Epithelial cell of prostate (primary cell): ENCODE results near the gene PSAPL1.

ENCODE experiments used
- DNase-seq: peaks from one replicate; pipeline ENCODE4 v3.0.0-alpha.2; 2011; ENCODE audit warnings: low read depth, low spot score
- H3K27ac ChIP-seq: fragments of 450-650 bp; 2 replicates; pipeline ENCODE4 v1.5.1; 2017; ENCODE audit warnings: mild to moderate bottlenecking

PSAPL1 gene

GRCh38 chr4:7399440-7400234, 35.1 kb downstream of the PSAPL1 start:
- no peak for DNase-seq
- H3K27ac ChIP-seq = no peak overlapping the region

- no peak for DNase-seq
- no peak overlapping the region for H3K27ac ChIP-seq
Observed at GRCh38 chr4:7398788-7399439, 35.8 kb downstream of the PSAPL1 start.

DNA sequence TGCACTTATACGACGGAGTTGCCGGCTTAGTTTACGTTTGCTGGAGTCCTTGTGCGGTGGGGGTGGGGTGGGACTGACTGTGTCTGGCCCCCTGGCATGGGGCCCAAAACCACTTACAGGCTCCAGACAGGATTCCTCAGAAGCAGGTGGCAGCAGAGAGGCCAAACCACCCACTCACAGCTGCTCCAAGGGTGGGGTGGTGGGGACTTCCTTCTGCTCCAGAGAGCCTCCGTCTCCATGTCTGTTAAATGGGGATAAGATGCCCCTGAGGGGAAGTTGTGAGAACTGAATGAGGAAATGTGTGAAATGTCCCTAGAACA, 36.7 kb downstream of the PSAPL1 start:
- H3K27ac ChIP-seq = no peak overlapping the region
- peak; percentile 20 for DNase-seq

DNA sequence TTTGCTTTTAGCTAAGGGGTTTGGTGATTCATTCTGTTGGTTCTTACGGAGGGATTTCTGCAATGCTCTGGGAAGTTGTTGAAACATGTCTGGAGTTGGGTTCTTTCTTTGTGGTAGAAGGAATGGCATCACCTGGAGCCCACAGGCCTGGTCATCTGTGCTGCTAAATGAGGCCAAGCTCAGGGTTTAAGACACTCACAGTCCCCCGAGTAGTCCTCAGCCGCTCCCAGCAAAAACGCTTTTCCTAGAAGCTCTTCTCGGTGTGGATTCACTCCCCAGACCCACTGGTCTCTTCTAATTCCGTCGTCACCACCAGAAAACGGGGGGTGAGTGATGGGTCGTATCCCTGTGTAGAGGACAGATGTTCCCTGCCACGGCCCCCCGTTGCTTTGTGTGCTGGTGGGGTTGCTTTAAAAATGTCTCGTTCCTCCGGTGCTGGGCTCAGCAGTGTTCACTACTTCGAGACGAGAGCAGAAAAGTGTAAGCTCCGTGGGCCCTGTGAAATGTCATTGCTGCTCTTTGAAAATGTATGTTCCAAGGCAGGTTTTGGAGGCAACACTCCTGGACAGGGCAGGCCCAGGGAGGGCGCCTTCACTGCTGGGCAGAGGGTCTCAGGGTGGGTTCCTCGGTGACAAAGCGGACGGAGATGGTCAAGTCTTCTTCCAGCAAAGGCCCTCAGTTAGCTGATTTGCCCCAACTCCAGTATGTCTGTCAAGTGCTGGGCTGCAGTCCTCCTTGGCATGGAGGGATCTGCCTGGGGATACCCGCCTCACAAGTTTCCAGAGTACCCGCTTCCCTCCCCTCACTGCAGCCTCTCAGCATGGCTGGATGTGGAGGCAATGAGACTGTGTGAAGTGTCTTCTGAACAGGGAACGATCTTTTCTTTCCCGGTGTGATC, 37.3 kb downstream of the PSAPL1 start:
- DNase-seq = peak; percentile 63
- no peak overlapping the region for H3K27ac ChIP-seq

DNA sequence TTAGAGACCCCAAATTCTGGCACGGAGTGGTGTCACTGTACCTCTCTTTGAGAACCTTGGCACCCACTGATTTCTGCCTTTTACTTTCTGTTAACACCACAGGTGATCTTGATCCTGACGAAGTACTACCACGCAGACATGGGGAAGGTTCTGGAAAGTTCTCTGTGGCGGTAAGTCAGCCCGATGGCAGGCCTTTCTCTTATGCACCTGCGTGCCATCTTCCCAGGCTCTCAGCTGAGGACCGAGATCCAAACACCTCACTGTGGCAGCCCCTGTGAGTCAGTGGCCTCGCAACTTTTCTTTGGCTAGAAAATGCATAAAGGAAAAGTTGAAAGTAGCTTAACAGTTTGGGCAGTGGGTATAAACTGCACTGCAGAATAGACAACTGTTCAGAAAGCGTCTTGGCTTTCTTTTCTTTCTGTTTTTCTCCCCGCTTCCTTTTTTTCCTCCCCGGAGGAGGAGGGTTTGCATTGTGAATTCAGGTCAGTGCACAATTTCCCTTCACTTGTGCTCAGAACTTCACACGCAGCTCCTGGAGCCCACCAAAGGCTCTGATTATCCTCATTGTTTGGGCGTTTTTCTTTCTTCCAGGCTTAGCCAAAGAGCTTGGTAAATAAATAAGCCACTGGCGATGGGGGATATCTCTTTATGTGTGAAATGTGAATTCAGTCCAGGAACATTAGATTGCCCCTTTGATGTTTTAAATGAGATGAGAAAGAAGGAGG, 38.4 kb downstream of the PSAPL1 start:
- no peak for DNase-seq
- no peak overlapping the region for H3K27ac ChIP-seq

DNA sequence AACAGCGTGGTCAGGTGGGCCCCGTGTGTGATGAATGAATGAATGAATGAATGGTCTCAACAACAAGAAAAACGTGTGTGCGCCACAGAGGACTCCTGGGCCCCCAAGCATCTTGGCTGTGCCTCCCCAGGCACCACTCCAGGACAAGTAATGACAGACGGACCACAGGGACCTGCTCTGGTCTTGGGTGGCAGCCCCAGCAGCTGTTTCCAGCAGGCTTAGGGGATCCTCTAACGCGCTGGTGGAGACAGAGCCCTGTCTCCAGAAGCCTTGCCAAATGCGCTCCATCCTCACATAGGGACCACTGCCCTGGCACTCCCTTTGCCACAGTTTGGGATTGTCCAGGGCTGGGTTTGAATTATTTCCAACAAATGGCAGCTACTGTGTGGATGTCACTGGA, 39.1 kb downstream of the PSAPL1 start:
- no peak overlapping the region for H3K27ac ChIP-seq
- no peak for DNase-seq

- H3K27ac ChIP-seq = no peak overlapping the region
- no peak for DNase-seq
Observed at GRCh38 chr4:7394681-7395451, 39.9 kb downstream of the PSAPL1 start.

GRCh38 chr4:7393601-7394575, 40.8 kb downstream of the PSAPL1 start:
- DNase-seq = no peak
- H3K27ac ChIP-seq = no peak overlapping the region

DNA sequence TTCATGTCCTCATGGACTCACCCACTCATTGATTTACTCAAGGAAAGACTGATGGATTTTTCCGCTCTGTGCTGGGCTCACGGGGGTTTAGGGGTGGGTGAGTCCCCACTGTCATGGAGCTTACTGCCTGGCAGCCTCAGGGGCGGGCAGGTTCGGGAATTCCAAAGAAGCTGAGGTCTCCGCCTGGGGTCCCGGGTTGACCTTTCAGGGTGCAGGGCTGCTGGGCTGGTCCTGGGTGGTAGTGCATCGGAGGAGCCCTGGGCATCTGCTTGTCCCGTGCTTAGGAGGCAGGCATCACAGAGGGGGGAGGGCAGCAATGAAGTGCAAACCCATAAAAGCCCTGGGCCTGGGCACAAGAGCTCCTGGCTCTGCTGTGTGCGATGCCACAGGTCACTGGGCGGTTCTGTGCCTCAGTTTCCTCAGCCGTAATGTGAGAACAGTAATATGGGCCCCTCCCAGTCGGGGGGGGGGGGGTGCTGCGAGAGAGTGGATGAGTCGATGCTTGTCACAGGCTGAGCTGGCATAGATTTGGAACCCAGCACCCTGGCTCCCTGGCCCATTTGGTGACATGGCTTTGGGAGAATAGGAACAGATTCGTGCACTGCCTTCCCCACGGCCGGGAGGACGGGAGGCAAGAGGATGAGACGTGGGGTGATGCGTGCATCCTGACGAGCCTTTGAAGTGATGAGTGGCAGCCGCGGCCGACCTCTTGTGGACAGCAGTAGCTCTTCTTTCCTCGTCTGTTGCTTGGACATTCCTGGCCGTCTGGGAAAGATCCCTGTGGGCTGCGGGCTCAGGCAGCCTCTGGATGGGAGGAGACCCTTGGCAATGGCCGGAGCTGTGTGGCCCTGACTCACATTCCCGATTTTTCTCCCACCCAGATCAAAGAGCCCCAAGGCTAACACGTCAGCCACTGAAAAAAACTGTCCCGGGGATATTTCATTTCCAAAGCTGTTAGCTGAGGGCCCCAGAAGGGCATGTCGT, 42.0 kb downstream of the PSAPL1 start:
- H3K27ac ChIP-seq = no peak overlapping the region
- no peak for DNase-seq

DNA sequence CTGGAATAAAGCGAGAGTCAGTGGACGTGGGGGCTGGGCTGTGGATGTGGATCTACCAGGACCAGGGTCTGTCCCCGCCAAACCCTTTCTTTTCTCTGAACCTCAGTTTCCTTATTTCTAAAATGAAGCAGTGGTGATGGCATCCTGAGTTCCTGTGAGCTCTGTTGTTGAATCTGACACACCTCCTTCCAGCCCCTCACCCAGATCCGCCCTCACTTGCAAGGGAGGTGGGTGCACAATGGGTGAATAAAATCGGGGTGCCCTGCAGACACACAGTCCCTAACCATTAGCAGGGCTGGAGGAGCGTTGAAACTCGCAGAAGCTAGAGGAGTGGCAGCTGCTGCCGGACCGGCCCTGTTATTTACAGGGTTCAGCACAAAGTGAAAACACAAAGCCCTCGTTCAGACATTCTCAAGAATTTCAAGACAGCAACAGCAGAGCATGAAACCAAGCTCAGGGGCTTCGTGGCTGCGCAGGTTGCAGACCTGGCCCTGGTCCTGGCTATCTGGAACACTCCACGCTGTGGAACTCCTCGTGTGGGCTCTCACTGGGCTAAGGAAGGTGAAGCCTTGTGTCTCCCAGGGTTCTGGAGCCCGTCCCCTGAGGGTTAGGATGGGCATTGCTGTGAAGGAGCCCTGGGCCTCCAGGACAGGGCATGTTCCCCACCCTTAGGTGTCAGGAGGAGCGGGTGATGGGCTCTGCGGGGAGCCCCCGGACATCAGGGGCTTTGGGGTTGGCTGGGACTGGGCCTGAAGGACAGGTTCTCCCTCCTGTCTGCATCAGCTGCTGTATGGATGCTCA, 42.9 kb downstream of the PSAPL1 start:
- H3K27ac ChIP-seq = no peak overlapping the region
- DNase-seq = no peak

DNA sequence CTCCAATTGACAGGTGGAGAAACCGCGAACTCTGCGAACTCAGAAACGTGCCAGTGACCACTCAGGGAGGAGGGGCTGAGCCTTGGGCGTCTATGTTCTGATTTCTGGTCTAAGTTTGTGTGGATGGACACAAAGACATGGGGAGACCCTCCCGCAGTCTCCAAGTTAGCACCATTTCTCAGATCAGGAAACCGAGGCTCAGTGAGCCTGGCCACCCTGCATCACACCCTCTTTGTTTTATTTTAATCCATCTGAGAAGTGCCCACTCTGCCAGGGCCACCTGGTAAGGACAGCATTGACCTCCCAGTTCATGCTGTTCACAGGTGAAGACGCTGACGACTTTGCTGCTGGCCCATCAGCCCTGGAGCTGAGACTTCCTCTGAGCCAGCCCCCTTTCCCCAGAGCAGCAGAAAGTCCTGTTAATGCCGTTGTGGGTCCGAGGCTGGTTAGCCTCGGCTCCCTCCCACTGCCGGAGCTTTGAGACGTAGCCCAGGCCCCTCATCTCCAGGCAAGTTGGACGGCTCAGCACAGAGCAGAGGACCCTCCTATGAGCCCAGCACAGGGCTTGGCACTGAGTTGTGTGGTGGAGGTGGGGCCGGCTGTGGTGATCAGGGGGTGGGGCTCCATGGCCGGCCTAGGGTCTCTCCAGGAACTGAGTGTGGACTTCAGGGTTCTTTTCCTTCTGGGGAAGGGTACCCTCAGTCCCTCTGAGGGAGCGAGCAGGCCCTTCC, 43.7 kb downstream of the PSAPL1 start:
- no peak for DNase-seq

DNA sequence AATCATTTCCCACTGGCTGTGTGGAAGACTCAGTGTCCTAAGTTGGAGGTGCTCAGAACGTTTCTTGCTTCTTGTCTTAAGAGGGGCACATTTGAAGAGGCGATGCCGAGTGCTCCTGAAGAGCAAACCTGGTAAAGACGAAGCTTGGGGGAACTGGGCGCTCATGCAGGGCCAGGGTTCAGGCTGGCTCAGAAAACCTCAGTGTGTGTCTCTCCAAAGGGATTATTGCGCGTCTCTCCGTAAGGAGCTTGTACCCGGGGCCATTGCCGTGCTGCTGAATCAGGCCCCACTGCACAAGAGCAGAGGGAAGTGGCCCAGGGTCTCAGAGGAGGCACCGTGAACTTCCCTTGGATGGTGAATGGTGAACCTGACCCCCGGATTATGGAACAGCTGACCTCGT, 44.4 kb downstream of the PSAPL1 start:
- no peak overlapping the region for H3K27ac ChIP-seq
- DNase-seq = no peak

More for the DNA sequence above, 43.7 kb downstream of the PSAPL1 start:
- H3K27ac ChIP-seq = no peak overlapping the region

- DNase-seq = no peak
Observed at GRCh38 chr4:7389719-7390118, 45.0 kb downstream of the PSAPL1 start.

DNA sequence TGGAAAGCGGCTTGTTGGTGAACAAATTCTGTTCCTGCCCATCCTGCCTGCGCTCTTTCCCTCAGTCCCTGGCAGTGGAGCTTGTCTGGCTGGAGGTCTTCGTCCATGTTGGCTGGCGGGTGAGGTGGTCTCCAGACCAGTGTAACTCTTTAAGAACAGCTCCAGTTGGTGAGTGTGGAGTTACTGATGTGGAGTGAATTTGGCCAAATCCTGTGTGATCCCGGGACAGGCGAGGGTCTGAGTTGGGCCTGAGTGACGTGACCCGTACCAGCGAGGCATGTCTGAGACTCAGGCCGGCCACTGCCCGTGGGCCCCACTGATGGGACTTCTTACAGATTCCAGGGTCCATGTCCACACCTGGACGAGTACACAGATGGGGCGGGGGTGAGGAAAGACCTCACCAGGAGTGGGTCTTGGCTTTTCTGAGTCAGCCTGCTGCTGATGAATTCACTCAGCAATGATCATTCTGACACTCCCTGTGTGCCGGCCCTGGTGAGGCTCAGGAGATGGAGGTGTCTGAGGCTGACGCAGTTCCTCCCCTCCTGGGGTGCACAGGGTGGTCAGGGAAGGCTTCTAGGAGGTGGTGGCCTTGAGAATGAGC, 45.5 kb downstream of the PSAPL1 start:
- DNase-seq = no peak

More at GRCh38 chr4:7389719-7390118, 45.0 kb downstream of the PSAPL1 start:
- no peak overlapping the region for H3K27ac ChIP-seq

DNA sequence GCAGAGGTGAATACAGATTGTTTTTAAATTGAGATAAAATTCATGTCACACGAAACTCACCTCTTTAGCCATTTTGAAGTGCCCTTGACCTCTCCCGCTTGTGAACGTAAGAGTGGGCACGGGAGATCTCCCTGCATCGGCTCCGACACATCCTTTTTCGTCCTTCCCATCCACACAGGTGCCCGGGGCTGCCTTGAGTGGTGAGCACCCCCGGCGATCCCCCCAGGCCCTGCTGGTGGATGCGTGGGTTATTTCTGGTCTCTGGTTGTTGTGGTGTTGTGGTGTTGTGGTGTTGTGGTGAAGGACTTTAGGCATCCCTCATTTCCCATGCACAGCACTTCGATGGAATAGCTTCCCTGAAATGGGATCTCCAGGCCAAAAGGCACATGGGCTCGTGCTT, 46.1 kb downstream of the PSAPL1 start:
- no peak for DNase-seq

More for the DNA sequence above, 45.5 kb downstream of the PSAPL1 start:
- H3K27ac ChIP-seq = no peak overlapping the region

More for the DNA sequence above, 46.1 kb downstream of the PSAPL1 start:
- H3K27ac ChIP-seq = no peak overlapping the region
